ENCODE data around the gene E2F1. TPM values are rescaled to one million over a fixed set of nuclear protein-coding genes. Genes with fewer than 3 reads are reported as not detected.

The E2F1 gene
- total and polyA plus RNA-seq, 4 experiments from 2014 or later = 0.46 to 2.6 (median 1.6) TPM

DNA sequence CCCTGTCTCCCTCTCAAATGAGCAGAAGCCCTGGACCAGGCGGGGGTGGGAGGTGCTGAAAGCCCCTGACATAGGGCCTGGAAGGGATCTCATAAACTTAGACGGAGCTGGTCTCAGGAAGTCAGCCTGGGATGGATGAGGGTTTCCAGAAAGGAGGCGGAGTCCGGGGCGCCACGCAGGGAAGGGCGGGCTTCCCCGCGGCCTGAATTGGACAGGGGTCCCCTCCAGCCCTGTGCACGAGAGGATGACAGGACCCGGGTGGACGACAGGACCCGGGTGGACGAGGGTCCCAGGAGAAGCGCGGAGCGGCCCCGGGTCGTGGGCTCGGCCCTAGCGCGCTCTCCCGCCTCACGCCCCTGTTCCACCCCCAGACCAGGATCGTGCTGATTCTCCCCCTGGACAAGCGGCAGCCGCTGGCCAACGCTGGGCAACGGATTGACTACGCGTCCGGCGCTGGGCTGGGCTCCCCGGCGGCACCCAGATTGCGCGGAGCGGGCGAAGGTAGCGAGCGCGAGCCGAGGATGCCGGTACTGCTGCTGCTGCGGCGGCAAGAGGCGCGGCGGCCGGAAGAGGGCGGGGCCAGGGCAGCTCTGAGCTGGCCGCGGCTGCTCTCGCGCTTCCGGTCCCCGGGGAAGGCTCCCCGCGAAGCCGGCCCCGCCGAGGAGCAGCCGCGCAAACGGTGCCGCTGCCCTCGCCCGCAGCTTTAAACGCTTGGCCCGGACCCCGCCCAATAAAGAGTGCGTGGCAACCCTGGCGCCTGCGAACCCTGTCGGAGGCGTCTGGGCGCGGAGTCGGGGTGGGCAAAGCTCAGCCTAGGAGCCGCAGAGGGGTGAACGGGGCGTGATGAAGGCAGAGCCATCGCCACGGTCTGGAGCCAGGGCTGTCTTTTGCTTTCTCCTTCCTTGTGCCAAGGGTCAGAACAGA lies 22.8 kb downstream of the E2F1 start:
- Mint-ChIP-seq H3K36me3 (peaks cover 0 to 3% of the 10 kb centered on the region in 2 donors), H3K4me1 (peaks cover 19 to 52% (median 33%) of the 10 kb centered on the region in 4 donors), H3K27me3 (no peaks in the 10 kb centered on the region), H3K27ac (peak overlapping the region; percentile 88 to 98 (median 96)), H3K9me3 (no peaks in the 10 kb centered on the region), H3K4me3 (peak overlapping the region; percentile 82 to 89 (median 86))
- ChIA-PET CTCF (ENCODE audit: partially characterized antibody) (interaction anchor here (0.7 to 8.6 kb wide), 12 partner anchors 10 to 231 kb away, joined by 3 to 88 read pairs (median 4); partner anchors contain the start of gene CBFA2T2), POLR2A (ENCODE audit: partially characterized antibody) (interaction anchor here (0.6 to 9.7 kb wide), 25 partner anchors 9 to 449 kb away, joined by 3 to 122 read pairs (median 6); partner anchors contain the start of genes CBFA2T2, CDK5RAP1, EIF2S2 and NECAB3)
- Histone ChIP-seq H3K4me3 (ENCODE audit: low read length in 2 of 2) (peak overlapping the region; percentile 65 to 87), H3K27ac (ENCODE audit: low read depth, low read length) (peak overlapping the region; percentile 82), H3K4me1 (ENCODE audit: insufficient read depth, low read length) (peaks cover 39% of the 10 kb centered on the region), H3K27me3 (ENCODE audit: insufficient read depth, low read length) (no peaks in the 10 kb centered on the region), H3K9me3 (ENCODE audit: control insufficient read depth in 1 of 2, low read length in 2 of 2) (no peaks in the 10 kb centered on the region), H3K36me3 (ENCODE audit: insufficient read depth, low read length) (no peaks in the 10 kb centered on the region)
- peak; percentile 80 to 84 (median 80) for DNase-seq
- intact Hi-C loops (cut with micrococcal nuclease) = loop anchor here (1.0 kb wide), 3 partner anchors 23 to 449 kb away; partner anchors contain the start of genes E2F1 and EIF2S2

DNA sequence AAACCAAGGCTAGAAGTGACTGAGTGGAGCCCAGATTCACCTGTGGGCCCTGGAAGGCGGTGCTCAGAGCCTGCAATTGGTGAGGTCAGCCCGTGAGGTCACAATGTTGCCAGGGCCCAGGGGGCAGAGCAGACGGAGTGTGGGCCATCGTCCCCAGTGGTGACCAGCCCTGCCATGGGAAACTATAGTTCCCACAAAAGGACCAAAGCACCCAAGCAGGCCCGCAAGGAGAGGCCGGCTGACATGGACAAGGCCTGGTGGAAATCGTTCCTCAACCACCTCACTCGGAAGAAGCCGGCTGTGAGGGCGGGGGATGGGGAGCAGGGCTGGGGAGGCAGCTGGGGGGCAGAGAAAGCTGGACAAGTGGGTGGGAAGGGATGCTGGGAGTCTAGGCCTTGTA lies 24.0 kb downstream of the E2F1 start, which contains the start of gene C20orf144:
C20orf144 (plus strand) TSS at position 156 of the 400 bp plus-strand sequence; CDS start at position 175, 19 bp downstream.
- CTCF ChIA-PET (ENCODE audit: partially characterized antibody) = interaction anchor here (1.4 to 8.2 kb wide), 2 partner anchors 8 to 17 kb away, joined by 4 to 60 read pairs; no protein-coding TSS in a partner anchor
- Mint-ChIP-seq H3K36me3 (peaks cover 0 to 3% of the 10 kb centered on the region in 2 donors), H3K27ac (peak within 1 kb of the TSS; percentile 88 to 98 (median 94)), H3K4me1 (peaks cover 17 to 46% (median 29%) of the 10 kb centered on the region in 4 donors), H3K4me3 (peak within 1 kb of the TSS; percentile 82 to 89 (median 86)), H3K9me3 (no peaks in the 10 kb centered on the region), H3K27me3 (no peaks in the 10 kb centered on the region)
- Histone ChIP-seq H3K36me3 (ENCODE audit: insufficient read depth, low read length) (no peaks in the 10 kb centered on the region), H3K27ac (ENCODE audit: low read depth, low read length) (peak within 1 kb of the TSS; percentile 82), H3K4me1 (ENCODE audit: insufficient read depth, low read length) (peaks cover 33% of the 10 kb centered on the region), H3K9me3 (ENCODE audit: control insufficient read depth in 1 of 2, low read length in 2 of 2) (no peaks in the 10 kb centered on the region), H3K4me3 (ENCODE audit: low read length in 2 of 2) (peak within 1 kb of the TSS; percentile 65 to 87), H3K27me3 (ENCODE audit: insufficient read depth, low read length) (no peaks in the 10 kb centered on the region)
- intact Hi-C loops (cut with micrococcal nuclease) = no loop called here
- POLR2A ChIA-PET (ENCODE audit: partially characterized antibody) = interaction anchor here (1.7 to 9.7 kb wide), 7 partner anchors 8 to 218 kb away, joined by 4 to 122 read pairs (median 22); partner anchors contain the start of genes CBFA2T2 and SNTA1
- DNase-seq = no peak

DNA sequence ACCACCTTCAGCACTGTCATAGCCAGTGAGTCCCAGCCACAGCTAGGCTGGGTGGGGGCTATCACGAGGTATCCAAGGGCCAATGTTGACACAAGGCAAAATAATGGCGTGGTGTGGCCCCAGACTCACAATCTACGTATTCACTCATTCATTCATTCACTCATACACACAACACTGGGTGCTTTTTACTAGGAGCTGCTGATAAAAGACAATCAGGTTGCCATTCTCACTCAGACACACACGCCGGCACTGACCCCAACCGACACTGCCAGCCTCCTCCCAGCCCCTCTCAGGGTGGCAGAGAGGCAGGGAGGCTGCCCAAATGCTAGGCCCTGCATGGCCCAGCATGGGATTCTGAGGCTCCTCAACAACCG lies 25.5 kb downstream of the E2F1 start:
- H3K27me3 Mint-ChIP-seq = no peaks in the 10 kb centered on the region
- H3K4me1 Mint-ChIP-seq = peaks cover 14 to 35% (median 20%) of the 10 kb centered on the region in 4 donors
- no peak overlapping the region for H3K4me3 Mint-ChIP-seq
- POLR2A ChIA-PET (ENCODE audit: partially characterized antibody) = interaction anchor here (1.1 kb wide), 1 partner anchor 60 kb away, joined by 3 read pairs; the partner anchor contains the start of gene PXMP4
- H3K9me3 ChIP-seq (ENCODE audit: control insufficient read depth in 1 of 2, low read length in 2 of 2) = no peaks in the 10 kb centered on the region
- intact Hi-C loops (cut with micrococcal nuclease) = no loop called here
- H3K27ac ChIP-seq (ENCODE audit: low read depth, low read length) = no peak overlapping the region
- H3K27me3 ChIP-seq (ENCODE audit: insufficient read depth, low read length) = no peaks in the 10 kb centered on the region
- no peaks in the 10 kb centered on the region for H3K36me3 ChIP-seq (ENCODE audit: insufficient read depth, low read length)
- no peaks in the 10 kb centered on the region for H3K36me3 Mint-ChIP-seq
- CTCF ChIA-PET (ENCODE audit: partially characterized antibody) = interaction anchor here (1.0 kb wide), 1 partner anchor 214 kb away, joined by 3 read pairs; no protein-coding TSS in a partner anchor
- no peak for DNase-seq
- H3K4me1 ChIP-seq (ENCODE audit: insufficient read depth, low read length) = peaks cover 25% of the 10 kb centered on the region
- H3K4me3 ChIP-seq (ENCODE audit: low read length in 2 of 2) = no peak overlapping the region
- H3K27ac Mint-ChIP-seq = peak overlapping the region in 1 of 7 donors; percentile 42
- no peaks in the 10 kb centered on the region for H3K9me3 Mint-ChIP-seq

DNA sequence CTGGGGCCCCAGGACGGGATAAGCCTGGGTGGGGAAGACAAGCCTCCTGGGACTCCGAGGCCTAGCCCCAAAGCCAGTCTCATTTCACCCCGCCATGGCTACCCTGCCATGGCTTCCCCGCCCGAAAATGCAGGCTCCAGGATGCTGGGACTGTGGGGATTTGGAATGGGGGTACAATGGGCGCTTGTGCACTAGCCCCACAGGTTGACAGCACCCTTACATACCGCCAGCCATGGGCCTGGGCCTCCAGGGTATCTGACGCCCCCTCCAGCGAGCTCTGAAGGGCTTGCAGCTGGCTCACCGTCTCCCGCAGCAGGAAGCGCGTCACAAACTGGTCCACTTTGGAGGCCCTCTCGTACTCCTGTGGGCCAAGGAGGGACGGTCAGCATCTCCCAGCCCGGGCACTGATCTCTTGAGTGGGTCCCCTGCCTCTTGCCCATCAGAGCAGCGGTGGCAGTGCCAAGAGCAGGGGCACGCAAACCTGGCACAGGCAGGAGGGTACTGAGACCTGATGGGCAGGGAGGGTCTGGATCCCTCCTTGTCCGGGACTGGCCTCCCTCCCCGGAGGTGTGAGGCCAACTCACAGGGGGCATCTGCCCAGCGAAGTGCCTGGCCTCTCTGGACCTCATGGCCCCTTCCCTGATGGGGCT lies 26.0 kb downstream of the E2F1 start:
- no peak for DNase-seq
- Histone ChIP-seq H3K4me1 (ENCODE audit: insufficient read depth, low read length) (peaks cover 25% of the 10 kb centered on the region), H3K27ac (ENCODE audit: low read depth, low read length) (no peak overlapping the region), H3K9me3 (ENCODE audit: control insufficient read depth in 1 of 2, low read length in 2 of 2) (no peaks in the 10 kb centered on the region), H3K27me3 (ENCODE audit: insufficient read depth, low read length) (no peaks in the 10 kb centered on the region), H3K4me3 (ENCODE audit: low read length in 2 of 2) (no peak overlapping the region), H3K36me3 (ENCODE audit: insufficient read depth, low read length) (no peaks in the 10 kb centered on the region)
- H3K9me3 Mint-ChIP-seq = no peaks in the 10 kb centered on the region
- H3K4me1 Mint-ChIP-seq = peaks cover 12 to 30% (median 16%) of the 10 kb centered on the region in 4 donors
- no peaks in the 10 kb centered on the region for H3K36me3 Mint-ChIP-seq
- intact Hi-C loops (cut with micrococcal nuclease) = no loop called here
- no peak overlapping the region for H3K4me3 Mint-ChIP-seq
- H3K27me3 Mint-ChIP-seq = no peaks in the 10 kb centered on the region
- H3K27ac Mint-ChIP-seq = no peak overlapping the region
- ChIA-PET POLR2A (ENCODE audit: partially characterized antibody) (interaction anchor here (1.1 to 1.6 kb wide), 2 partner anchors 60 kb away, joined by 3 to 4 read pairs; partner anchors contain the start of gene PXMP4), CTCF (ENCODE audit: partially characterized antibody) (interaction anchor here (1.0 kb wide), 1 partner anchor 213 kb away, joined by 3 read pairs; no protein-coding TSS in a partner anchor)

DNA sequence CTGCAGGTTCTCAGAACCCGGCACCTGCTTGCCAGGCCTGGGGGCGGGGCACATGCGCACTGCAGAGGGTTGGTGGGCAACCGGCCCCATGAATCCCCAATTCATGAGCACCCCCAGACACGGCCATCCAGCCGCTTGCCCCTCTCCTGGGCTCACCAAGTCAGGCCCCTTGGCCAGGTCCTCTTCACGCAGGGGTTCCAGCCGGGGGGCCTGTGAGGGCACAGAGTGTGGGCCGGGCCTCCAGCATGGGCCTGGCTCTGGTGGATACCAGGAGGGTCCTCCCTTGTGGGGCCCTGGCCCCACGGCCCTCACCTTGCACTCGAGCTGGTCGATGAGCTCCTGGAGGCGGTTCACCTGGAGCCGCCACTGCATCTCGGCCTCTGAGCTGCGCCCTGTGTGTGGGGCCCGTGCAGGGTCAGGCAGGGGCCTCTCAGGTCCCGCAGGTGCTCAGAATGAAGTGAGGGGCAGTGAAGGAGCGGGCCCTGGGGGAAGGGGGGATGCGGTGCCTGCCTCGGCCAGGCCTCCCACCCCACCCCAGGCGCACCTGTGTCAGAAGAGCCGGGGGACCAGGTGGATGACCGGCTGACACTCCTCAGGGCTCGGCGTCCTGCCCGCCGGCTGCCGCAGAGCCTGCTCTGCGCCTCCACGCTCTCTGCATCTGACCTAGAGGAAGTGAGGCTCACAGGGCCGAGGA lies 26.7 kb downstream of the E2F1 start:
- DNase-seq = no peak
- Histone ChIP-seq H3K4me1 (ENCODE audit: insufficient read depth, low read length) (peaks cover 20% of the 10 kb centered on the region), H3K9me3 (ENCODE audit: control insufficient read depth in 1 of 2, low read length in 2 of 2) (no peaks in the 10 kb centered on the region), H3K36me3 (ENCODE audit: insufficient read depth, low read length) (no peaks in the 10 kb centered on the region), H3K27me3 (ENCODE audit: insufficient read depth, low read length) (no peaks in the 10 kb centered on the region), H3K27ac (ENCODE audit: low read depth, low read length) (no peak overlapping the region), H3K4me3 (ENCODE audit: low read length in 2 of 2) (no peak overlapping the region)
- H3K4me1 Mint-ChIP-seq = peaks cover 6 to 23% (median 10%) of the 10 kb centered on the region in 4 donors
- POLR2A ChIA-PET (ENCODE audit: partially characterized antibody) = interaction anchor here (1.6 kb wide), 1 partner anchor 61 kb away, joined by 4 read pairs; the partner anchor contains the start of gene PXMP4
- CTCF ChIA-PET (ENCODE audit: partially characterized antibody) = no interaction called here
- no peaks in the 10 kb centered on the region for H3K27me3 Mint-ChIP-seq
- no peaks in the 10 kb centered on the region for H3K9me3 Mint-ChIP-seq
- no peak overlapping the region for H3K4me3 Mint-ChIP-seq
- no peak overlapping the region for H3K27ac Mint-ChIP-seq
- H3K36me3 Mint-ChIP-seq = no peaks in the 10 kb centered on the region
- intact Hi-C loops (cut with micrococcal nuclease) = no loop called here

DNA sequence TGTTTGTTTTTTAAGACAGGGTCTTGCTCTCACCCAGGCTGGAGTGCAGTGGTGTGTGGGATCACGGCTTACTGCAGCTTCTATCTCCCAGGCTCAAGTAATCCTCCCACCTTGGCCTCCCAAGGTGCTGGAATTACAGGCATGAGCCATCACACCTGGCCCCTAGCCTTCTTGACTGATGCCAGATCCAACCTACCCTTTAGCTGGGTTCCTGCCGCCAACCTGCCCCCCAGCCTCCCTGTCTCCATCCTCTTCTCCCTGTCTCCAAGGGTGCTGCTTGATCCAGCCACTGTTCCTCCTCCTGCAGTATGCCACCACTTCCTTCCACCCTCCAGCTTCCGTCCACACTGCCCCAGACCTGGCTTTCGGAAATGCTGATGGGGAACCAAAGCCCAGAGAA lies 27.3 kb downstream of the E2F1 start:
- no peaks in the 10 kb centered on the region for H3K27me3 ChIP-seq (ENCODE audit: insufficient read depth, low read length)
- H3K36me3 ChIP-seq (ENCODE audit: insufficient read depth, low read length) = no peaks in the 10 kb centered on the region
- Mint-ChIP-seq H3K4me3 (no peak overlapping the region), H3K36me3 (no peaks in the 10 kb centered on the region), H3K27ac (no peak overlapping the region), H3K4me1 (peaks cover 3 to 18% (median 6%) of the 10 kb centered on the region in 4 donors), H3K9me3 (no peaks in the 10 kb centered on the region), H3K27me3 (no peaks in the 10 kb centered on the region)
- ChIA-PET CTCF (ENCODE audit: partially characterized antibody) (no interaction called here), POLR2A (ENCODE audit: partially characterized antibody) (interaction anchor here (1.6 kb wide), 1 partner anchor 61 kb away, joined by 4 read pairs; the partner anchor contains the start of gene PXMP4)
- DNase-seq = no peak
- no peak overlapping the region for H3K4me3 ChIP-seq (ENCODE audit: low read length in 2 of 2)
- intact Hi-C loops (cut with micrococcal nuclease) = no loop called here
- peaks cover 14% of the 10 kb centered on the region for H3K4me1 ChIP-seq (ENCODE audit: insufficient read depth, low read length)
- H3K9me3 ChIP-seq (ENCODE audit: control insufficient read depth in 1 of 2, low read length in 2 of 2) = no peaks in the 10 kb centered on the region
- no peak overlapping the region for H3K27ac ChIP-seq (ENCODE audit: low read depth, low read length)
